GM12878 (cell line): Measurements from ENCODE around the gene PDS5A. TPM values are rescaled to one million over a fixed set of nuclear protein-coding genes. Genes with fewer than 3 reads are reported as not detected.
"Not testable (repeated sequence)": the region's sequence is repeated elsewhere in the genome, so short reads cannot be mapped to it uniquely, and the experiment has no call there.

Experiments used
- ATAC-seq: fragments of 200-7000 bp; cut with Tn5 transposase; 3 replicates; pipeline ENCODE4 v1.9.1; 2020; ENCODE audit warnings: mild to moderate bottlenecking, moderate library complexity
- BruUV-seq: library from RNA; stranded (reverse); fragments of 400-500 nt; replicated peaks from 2 replicates; lab custom pipeline; 2021; lab: Mats Ljungman, UMichigan
- CTCF ChIA-PET: fragments of 300-600 bp; sonication (Branson Sonifier 250); formaldehyde crosslinking; extraction: SDS; loops from one replicate; lab custom pipeline; 2021; ENCODE audit warnings: inconsistent platforms; lab: Yijun Ruan, JAX
- POLR2A ChIA-PET: fragments of 350-600 bp; formaldehyde crosslinking; extraction: SDS; loops from one replicate; lab custom pipeline; 2021; ENCODE audit warnings: inconsistent platforms; lab: Charles Lee
- RAD21 ChIA-PET: fragments of 300-600 bp; sonication (Branson Sonifier 250); formaldehyde crosslinking; loops from one replicate; lab custom pipeline; 2023; ENCODE audit warnings: antibody characterized with exemption; ENCODE audit not compliant: unreplicated experiment; lab: Charles Lee
- SMC1A ChIA-PET: fragments of 300-600 bp; sonication (Branson Sonifier 250); formaldehyde crosslinking; loops from one replicate; lab custom pipeline; 2023; ENCODE audit not compliant: unreplicated experiment, uncharacterized antibody; lab: Charles Lee
- DNase-seq: peaks from one replicate; pipeline ENCODE4 v3.0.0-alpha.2; 2011; ENCODE audit warnings: low read depth, low spot score
- FAIRE-seq: peaks from 3 replicates; lab custom pipeline; 2011; peaks lifted over from hg19 to GRCh38; lab: Jason Lieb, UNC
- H2AFZ ChIP-seq: 2 replicates; pipeline ENCODE4 v1.6.0; 2011; ENCODE audit warnings: low read depth, low read length, control low read depth; ENCODE audit not compliant: control insufficient read depth
- H3K27ac ChIP-seq: 2 replicates; pipeline ENCODE4 v1.5.1; 2011; ENCODE audit warnings: control low read depth; ENCODE audit not compliant: control insufficient read depth, insufficient read depth
- H3K27me3 ChIP-seq, 2 experiments: replicated peaks in 1 of 2; 2 replicates each; pipeline versions ENCODE4 v1.6.0 to v1.6.1; 2011; ENCODE audit warnings: low read length in 1 of 2; ENCODE audit not compliant: control insufficient read depth in 2 of 2, insufficient read depth in 2 of 2
- H3K36me3 ChIP-seq, 2 experiments: 2 replicates each; pipeline ENCODE4 v1.5.1; 2011; ENCODE audit warnings: low read length in 1 of 2; ENCODE audit not compliant: control insufficient read depth in 2 of 2, insufficient read depth in 2 of 2
- H3K4me1 ChIP-seq: 2 replicates; pipeline ENCODE4 v1.6.1; 2011; ENCODE audit warnings: mild to moderate bottlenecking, low read length, moderate library complexity, mixed read lengths; ENCODE audit not compliant: control insufficient read depth, insufficient read depth
- H3K4me2 ChIP-seq: 2 replicates; pipeline ENCODE4 v1.6.0; 2011; ENCODE audit warnings: control low read depth; ENCODE audit not compliant: control insufficient read depth, insufficient read depth
- H3K4me3 ChIP-seq: fragments of 200-600 bp; sonication (generic); 2 replicates; pipeline ENCODE4 v1.5.1; 2016
- H3K79me2 ChIP-seq: 2 replicates; pipeline ENCODE4 v1.6.0; 2011; ENCODE audit warnings: low read length; ENCODE audit not compliant: control insufficient read depth, insufficient read depth
- H3K9ac ChIP-seq: 2 replicates; pipeline ENCODE4 v1.8.0; 2011; ENCODE audit warnings: low read length, control low read depth, mixed read lengths; ENCODE audit not compliant: control insufficient read depth, insufficient read depth
- H3K9me3 ChIP-seq: replicated peaks from 3 replicates; pipeline ENCODE4 v1.5.1; 2011; ENCODE audit warnings: mild to moderate bottlenecking, low read length; ENCODE audit not compliant: control insufficient read depth, insufficient read depth
- H4K20me1 ChIP-seq: 2 replicates; pipeline ENCODE4 v1.6.0; 2011; ENCODE audit not compliant: control insufficient read depth, insufficient read depth
- ATF2 ChIP-seq: IDR thresholded peaks from 2 replicates; pipeline ENCODE4 v1.6.1; 2012; ENCODE audit warnings: low read length, inconsistent platforms
- CHD2 ChIP-seq: IDR thresholded peaks from 2 replicates; pipeline ENCODE4 v1.6.1; 2011; ENCODE audit warnings: low read depth, low read length, improper control_type of control experiment, borderline replicate concordance
- POLR2A ChIP-seq: IDR thresholded peaks from 2 replicates; pipeline ENCODE4 v1.6.1; 2011; ENCODE audit warnings: low read depth, mild to moderate bottlenecking, low read length
- RELA ChIP-seq: fragments of 450-650 bp; IDR thresholded peaks from 2 replicates; pipeline ENCODE4 v1.8.0; 2014; ENCODE audit warnings: borderline replicate concordance; ENCODE audit not compliant: partially characterized antibody
- ZBED1 ChIP-seq: IDR thresholded peaks from 2 replicates; pipeline ENCODE4 v1.6.1; 2016; ENCODE audit warnings: borderline replicate concordance
- ZNF207 ChIP-seq: fragments of 450-650 bp; IDR thresholded peaks from 2 replicates; pipeline ENCODE4 v1.6.1; 2014; ENCODE audit warnings: antibody characterized with exemption, mild to moderate bottlenecking, borderline replicate concordance
- ZNF687 ChIP-seq: fragments of 450-650 bp; IDR thresholded peaks from 2 replicates; pipeline ENCODE4 v1.6.1; 2017; ENCODE audit warnings: mild to moderate bottlenecking, moderate library complexity
- WGBS: methylation state at CpG from one replicate; pipeline ENCODE4 v1.1.6; 2016; ENCODE audit warnings: low lambda C conversion rate; ENCODE audit not compliant: insufficient replicate concordance, insufficient coverage; ENCODE audit errors: missing lambda C conversion rate; 5-methylcytosine and 5-hydroxymethylcytosine counted together
- in situ Hi-C: fragments of 300-500 bp; cut with MboI; formaldehyde crosslinking; loops from 9 replicates; pipeline ENCODE4 v1.14.3; 2018; ENCODE audit warnings: mixed read lengths
- intact Hi-C: fragments of 100-400 bp; cut with micrococcal nuclease; formaldehyde crosslinking; loops from one replicate; pipeline ENCODE4 v1.14.2; 2022; ENCODE audit not compliant: unreplicated experiment
- polyA plus RNA-seq, 11 experiments: library from polyadenylated mRNA; depleted of rRNA in 4 of 11; unstranded in 6 of 11; stranded (reverse) in 5 of 11; fragments of >200 nt; fragmentation: Nextera tagmentation in 4 of 11; fragmentation: Illumina TruSeq in 1 of 11; extraction: Ambion mirVana in 4 of 11; extraction: Trizol in 1 of 11; gene quantifications; 1 replicate in 1 of 11; 2 replicates in 10 of 11; pipeline versions ENCODE4 v1.2.1 to v1.2.3, GENCODE V29; 2011 to 2016; ENCODE audit warnings: inconsistent platforms in 2 of 11, missing spikeins in 2 of 11, low read depth in 1 of 11
- total RNA-seq, 4 experiments: library from RNA; depleted of rRNA in 3 of 4; stranded (reverse); fragments of >200 nt in 3 of 4; fragmentation: Illumina TruSeq in 1 of 4; extraction: Trizol in 1 of 4; gene quantifications; 2 replicates each; pipeline versions ENCODE4 v1.2.1 to v1.2.3, GENCODE V29; 2013 to 2021
- TF ChIP-seq, protein P1 (sequence below): IDR thresholded peaks from 2 replicates; pipeline ENCODE4 v1.6.1; 2012; ENCODE audit warnings: low read depth, low read length, improper control_type of control experiment
- TF ChIP-seq, protein P2 (sequence below): fragments of 150-350 bp; IDR thresholded peaks from 2 replicates; pipeline ENCODE4 v1.6.1; 2014; ENCODE audit warnings: mild to moderate bottlenecking, low read depth, low read length

Gene PDS5A
- total and polyA plus RNA-seq, 10 of the 15 experiments (the other 5 are each of a cell fraction or from before 2014, with no cell fraction given), result 13.7 to 69.7 (median 52.3) TPM

GRCh38 chr4:39841894-39842293 lies 135.8 kb downstream of the PDS5A start (continued):
- TF ChIP-seq ATF2, result no peak
- TF ChIP-seq RELA, result no peak

DNA sequence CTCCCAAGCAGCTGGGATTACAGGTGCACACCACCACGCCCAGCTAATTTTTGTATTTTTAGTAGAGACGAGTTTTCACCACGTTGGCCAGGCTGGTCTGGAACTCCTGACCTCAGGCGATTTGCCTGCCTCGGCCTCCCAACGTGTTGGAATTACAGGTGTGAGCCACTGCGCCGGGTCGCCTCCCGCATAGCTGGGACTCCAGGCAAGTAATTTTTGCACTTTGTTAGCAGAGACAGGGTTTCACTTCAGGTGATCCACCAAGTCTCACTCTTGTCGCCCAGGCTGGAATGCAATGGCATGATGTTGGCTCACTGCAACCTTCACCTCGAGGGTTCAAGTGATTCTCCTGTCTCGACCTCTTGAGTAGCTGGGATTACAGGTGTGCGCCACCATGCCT lies 137.2 kb downstream of the PDS5A start:
- H3K27me3 ChIP-seq, SMC1A ChIA-PET, H4K20me1 ChIP-seq, FAIRE-seq, DNase-seq, RAD21 ChIA-PET, H2AFZ ChIP-seq, H3K4me1 ChIP-seq, in situ Hi-C loops, intact Hi-C loops, H3K9me3 ChIP-seq, H3K9ac ChIP-seq, BruUV-seq, POLR2A ChIA-PET, ATAC-seq, H3K4me2 ChIP-seq, H3K79me2 ChIP-seq, H3K27ac ChIP-seq, H3K4me3 ChIP-seq: not testable (repeated sequence)
- 98% methylated on average over 14 of the region's 14 CpGs for WGBS
- CTCF ChIA-PET, result interaction anchor here (0.7 kb wide), 1 partner anchor 42 kb away, joined by 3 read pairs; no protein-coding TSS in a partner anchor
- H3K36me3 ChIP-seq, result peaks cover 9 to 39% of the 10 kb centered on the region in 2 experiments

DNA sequence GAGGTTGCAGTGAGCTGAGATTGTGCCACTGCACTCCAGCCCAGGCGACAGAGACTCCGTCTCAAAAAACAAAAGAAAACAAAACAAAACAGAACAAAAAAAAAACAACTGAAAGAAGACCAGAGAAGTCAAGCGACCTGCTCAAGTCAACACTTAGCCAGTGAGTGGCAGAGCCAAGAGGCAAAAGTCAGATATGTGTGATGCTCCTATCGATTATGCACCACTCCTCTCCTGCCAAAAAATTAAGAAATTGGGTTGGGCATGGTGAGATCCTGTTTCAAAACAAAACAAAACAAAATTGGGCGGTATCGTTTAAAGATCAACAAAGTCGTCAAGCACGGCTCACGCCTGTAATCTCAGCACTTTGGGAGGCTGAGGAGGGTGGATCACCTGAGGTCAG lies 137.7 kb downstream of the PDS5A start:
- BruUV-seq, result no TSS peak
- CTCF ChIA-PET, result no interaction called here
- Histone ChIP-seq H4K20me1 (no peaks in the 10 kb centered on the region), H3K9me3 (no peaks in the 10 kb centered on the region), H3K4me2 (no peak overlapping the region), H3K9ac (no peak overlapping the region), H3K36me3 (peaks cover 9 to 44% of the 10 kb centered on the region in 2 experiments), H3K27me3 (no peaks in the 10 kb centered on the region), H3K4me1 (no peaks in the 10 kb centered on the region), H3K27ac (no peak overlapping the region), H3K79me2 (no peaks in the 10 kb centered on the region), H3K4me3 (no peak overlapping the region), H2AFZ (no peak overlapping the region)
- no peak for FAIRE-seq
- in situ Hi-C loops (no loop called here), intact Hi-C loops (no loop called here)
- no peak for DNase-seq
- RAD21 ChIA-PET, result no interaction called here
- 100% methylated on average over 9 of the region's 9 CpGs for WGBS
- SMC1A ChIA-PET, result no interaction called here
- POLR2A ChIA-PET, result no interaction called here
- ATAC-seq, result no peak
- no peak for TF ChIP-seq ZBED1
- TF ChIP-seq, protein P1, sequence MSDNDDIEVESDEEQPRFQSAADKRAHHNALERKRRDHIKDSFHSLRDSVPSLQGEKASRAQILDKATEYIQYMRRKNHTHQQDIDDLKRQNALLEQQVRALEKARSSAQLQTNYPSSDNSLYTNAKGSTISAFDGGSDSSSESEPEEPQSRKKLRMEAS, result no peak
- TF ChIP-seq ZNF207, result no peak
- TF ChIP-seq, protein P2, sequence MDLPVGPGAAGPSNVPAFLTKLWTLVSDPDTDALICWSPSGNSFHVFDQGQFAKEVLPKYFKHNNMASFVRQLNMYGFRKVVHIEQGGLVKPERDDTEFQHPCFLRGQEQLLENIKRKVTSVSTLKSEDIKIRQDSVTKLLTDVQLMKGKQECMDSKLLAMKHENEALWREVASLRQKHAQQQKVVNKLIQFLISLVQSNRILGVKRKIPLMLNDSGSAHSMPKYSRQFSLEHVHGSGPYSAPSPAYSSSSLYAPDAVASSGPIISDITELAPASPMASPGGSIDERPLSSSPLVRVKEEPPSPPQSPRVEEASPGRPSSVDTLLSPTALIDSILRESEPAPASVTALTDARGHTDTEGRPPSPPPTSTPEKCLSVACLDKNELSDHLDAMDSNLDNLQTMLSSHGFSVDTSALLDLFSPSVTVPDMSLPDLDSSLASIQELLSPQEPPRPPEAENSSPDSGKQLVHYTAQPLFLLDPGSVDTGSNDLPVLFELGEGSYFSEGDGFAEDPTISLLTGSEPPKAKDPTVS, result no peak
- no peak for TF ChIP-seq POLR2A
- no peak for TF ChIP-seq CHD2
- no peak for TF ChIP-seq ZNF687
